Keratinocyte (primary cell): ENCODE data around the gene NDP.

Experiments used
- EZH2 ChIP-seq: IDR thresholded peaks from one replicate; pipeline ENCODE4 v1.6.1; 2012; ENCODE audit warnings: inconsistent platforms, mild to moderate bottlenecking, low read length, moderate library complexity
- TF ChIP-seq, protein P1 (sequence below), 3 experiments: IDR thresholded peaks in 1 of 3; conservative IDR thresholded peaks in 1 of 3; optimal IDR thresholded peaks in 1 of 3; 2 replicates in 2 of 3; 3 replicates in 1 of 3; pipeline versions ENCODE3 to v1.5.1; 2011; ENCODE audit warnings: low read length in 3 of 3, mild to moderate bottlenecking in 3 of 3, moderate library complexity in 2 of 3, control low read depth in 1 of 3, inconsistent platforms in 1 of 3; ENCODE audit not compliant: insufficient read depth in 2 of 3; ENCODE audit errors: extremely low read depth in 1 of 3

- no peak for TF ChIP-seq EZH2
- TF ChIP-seq, protein P1, sequence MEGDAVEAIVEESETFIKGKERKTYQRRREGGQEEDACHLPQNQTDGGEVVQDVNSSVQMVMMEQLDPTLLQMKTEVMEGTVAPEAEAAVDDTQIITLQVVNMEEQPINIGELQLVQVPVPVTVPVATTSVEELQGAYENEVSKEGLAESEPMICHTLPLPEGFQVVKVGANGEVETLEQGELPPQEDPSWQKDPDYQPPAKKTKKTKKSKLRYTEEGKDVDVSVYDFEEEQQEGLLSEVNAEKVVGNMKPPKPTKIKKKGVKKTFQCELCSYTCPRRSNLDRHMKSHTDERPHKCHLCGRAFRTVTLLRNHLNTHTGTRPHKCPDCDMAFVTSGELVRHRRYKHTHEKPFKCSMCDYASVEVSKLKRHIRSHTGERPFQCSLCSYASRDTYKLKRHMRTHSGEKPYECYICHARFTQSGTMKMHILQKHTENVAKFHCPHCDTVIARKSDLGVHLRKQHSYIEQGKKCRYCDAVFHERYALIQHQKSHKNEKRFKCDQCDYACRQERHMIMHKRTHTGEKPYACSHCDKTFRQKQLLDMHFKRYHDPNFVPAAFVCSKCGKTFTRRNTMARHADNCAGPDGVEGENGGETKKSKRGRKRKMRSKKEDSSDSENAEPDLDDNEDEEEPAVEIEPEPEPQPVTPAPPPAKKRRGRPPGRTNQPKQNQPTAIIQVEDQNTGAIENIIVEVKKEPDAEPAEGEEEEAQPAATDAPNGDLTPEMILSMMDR (optimal IDR thresholded peaks at IDR 0.05 in 1 of 3, IDR thresholded peaks at IDR 0.05 in 1 of 3, conservative IDR thresholded peaks at IDR 0.05 in 1 of 3; ENCODE audit: extremely low read depth in 1 of 3, insufficient read depth in 2 of 3, low read length in 3 of 3) = peak in 1 of 3 experiments; percentile 3
Measured at GRCh38 chrX:43939187-43939926, 33.8 kb downstream of the NDP start.
